PFSK-1 (cell line): Measurements from ENCODE around the gene EIF3L.

Experiments
- POLR2AphosphoS5 ChIP-seq: IDR thresholded peaks from 2 replicates; pipeline ENCODE4 v1.6.1; 2012; ENCODE audit warnings: low read depth, mild to moderate bottlenecking, control low read depth, low read length, moderate library complexity
- REST ChIP-seq, 2 experiments: IDR thresholded peaks; 2 replicates each; pipeline versions ENCODE4 v1.6.1 to v1.8.0; 2011 to 2012; ENCODE audit warnings: low read depth in 2 of 2, low read length in 2 of 2, control low read depth in 1 of 2, inconsistent platforms in 1 of 2, mild to moderate bottlenecking in 1 of 2, moderate library complexity in 1 of 2; ENCODE audit not compliant: insufficient read depth in 1 of 2
- SIN3A ChIP-seq: IDR thresholded peaks from 2 replicates; pipeline ENCODE4 v1.6.1; 2012; ENCODE audit warnings: mild to moderate bottlenecking, low read length, moderate library complexity, borderline replicate concordance; ENCODE audit not compliant: insufficient read depth
- TAF1 ChIP-seq: IDR thresholded peaks from 2 replicates; pipeline ENCODE4 v1.6.1; 2012; ENCODE audit warnings: low read length, control low read depth, borderline replicate concordance; ENCODE audit not compliant: insufficient read depth

- TF ChIP-seq REST (IDR thresholded peaks at IDR 0.05; ENCODE audit: insufficient read depth in 1 of 2, low read depth in 2 of 2, low read length in 2 of 2) (no peak), TAF1 (0 out of 2 replicates have a peak, but pooled peaks have one; percentile 54), POLR2AphosphoS5 (peak; percentile 66; the same call in 1 of the 2 replicates), SIN3A (peak; percentile 61; the same call in 1 of the 2 replicates)
These were observed 41.6 kb upstream of the EIF3L start, which contains the start of gene GCAT for GRCh38 chr22:37807410-37808293.
